ENCODE results near the gene UIMC1.

DNA sequence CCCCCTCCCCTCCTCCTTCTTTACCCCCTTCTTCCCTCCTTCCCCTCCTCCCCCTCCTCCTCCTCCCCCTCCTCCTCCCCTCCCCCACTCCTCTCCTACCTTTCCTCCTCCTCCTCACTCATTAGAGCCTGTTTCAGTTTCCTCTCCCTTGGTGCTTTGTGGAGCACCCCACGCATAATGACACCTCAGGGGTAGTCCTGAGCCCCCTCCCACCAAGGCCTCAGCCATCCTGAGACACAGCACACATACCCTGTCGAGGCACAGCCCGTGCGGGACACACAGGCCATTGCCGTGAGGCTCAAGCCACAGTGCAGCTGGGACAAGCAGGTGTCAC is 142.8 kb downstream of the UIMC1 start:
- TF ChIP-seq, protein P1, sequence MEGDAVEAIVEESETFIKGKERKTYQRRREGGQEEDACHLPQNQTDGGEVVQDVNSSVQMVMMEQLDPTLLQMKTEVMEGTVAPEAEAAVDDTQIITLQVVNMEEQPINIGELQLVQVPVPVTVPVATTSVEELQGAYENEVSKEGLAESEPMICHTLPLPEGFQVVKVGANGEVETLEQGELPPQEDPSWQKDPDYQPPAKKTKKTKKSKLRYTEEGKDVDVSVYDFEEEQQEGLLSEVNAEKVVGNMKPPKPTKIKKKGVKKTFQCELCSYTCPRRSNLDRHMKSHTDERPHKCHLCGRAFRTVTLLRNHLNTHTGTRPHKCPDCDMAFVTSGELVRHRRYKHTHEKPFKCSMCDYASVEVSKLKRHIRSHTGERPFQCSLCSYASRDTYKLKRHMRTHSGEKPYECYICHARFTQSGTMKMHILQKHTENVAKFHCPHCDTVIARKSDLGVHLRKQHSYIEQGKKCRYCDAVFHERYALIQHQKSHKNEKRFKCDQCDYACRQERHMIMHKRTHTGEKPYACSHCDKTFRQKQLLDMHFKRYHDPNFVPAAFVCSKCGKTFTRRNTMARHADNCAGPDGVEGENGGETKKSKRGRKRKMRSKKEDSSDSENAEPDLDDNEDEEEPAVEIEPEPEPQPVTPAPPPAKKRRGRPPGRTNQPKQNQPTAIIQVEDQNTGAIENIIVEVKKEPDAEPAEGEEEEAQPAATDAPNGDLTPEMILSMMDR (IDR thresholded peaks at IDR 0.05 in 2 of 3, conservative IDR thresholded peaks at IDR 0.05 in 1 of 3; ENCODE audit: borderline replicate concordance in 1 of 3, insufficient read depth in 1 of 3, low read depth in 2 of 3, low read length in 2 of 3), result no peak
- TF ChIP-seq YY1 (IDR thresholded peaks at IDR 0.05; ENCODE audit: extremely low read depth, insufficient replicate concordance, low read depth, low read length) (no peak), POLR2AphosphoS5 (IDR thresholded peaks at IDR 0.05; ENCODE audit: low read depth, low read length) (no peak), EZH2phosphoT487 (IDR thresholded peaks at IDR 0.05; ENCODE audit: borderline replicate concordance) (no peak), EZH2 (IDR thresholded peaks at IDR 0.05) (no peak)
- TF ChIP-seq, protein P2, sequence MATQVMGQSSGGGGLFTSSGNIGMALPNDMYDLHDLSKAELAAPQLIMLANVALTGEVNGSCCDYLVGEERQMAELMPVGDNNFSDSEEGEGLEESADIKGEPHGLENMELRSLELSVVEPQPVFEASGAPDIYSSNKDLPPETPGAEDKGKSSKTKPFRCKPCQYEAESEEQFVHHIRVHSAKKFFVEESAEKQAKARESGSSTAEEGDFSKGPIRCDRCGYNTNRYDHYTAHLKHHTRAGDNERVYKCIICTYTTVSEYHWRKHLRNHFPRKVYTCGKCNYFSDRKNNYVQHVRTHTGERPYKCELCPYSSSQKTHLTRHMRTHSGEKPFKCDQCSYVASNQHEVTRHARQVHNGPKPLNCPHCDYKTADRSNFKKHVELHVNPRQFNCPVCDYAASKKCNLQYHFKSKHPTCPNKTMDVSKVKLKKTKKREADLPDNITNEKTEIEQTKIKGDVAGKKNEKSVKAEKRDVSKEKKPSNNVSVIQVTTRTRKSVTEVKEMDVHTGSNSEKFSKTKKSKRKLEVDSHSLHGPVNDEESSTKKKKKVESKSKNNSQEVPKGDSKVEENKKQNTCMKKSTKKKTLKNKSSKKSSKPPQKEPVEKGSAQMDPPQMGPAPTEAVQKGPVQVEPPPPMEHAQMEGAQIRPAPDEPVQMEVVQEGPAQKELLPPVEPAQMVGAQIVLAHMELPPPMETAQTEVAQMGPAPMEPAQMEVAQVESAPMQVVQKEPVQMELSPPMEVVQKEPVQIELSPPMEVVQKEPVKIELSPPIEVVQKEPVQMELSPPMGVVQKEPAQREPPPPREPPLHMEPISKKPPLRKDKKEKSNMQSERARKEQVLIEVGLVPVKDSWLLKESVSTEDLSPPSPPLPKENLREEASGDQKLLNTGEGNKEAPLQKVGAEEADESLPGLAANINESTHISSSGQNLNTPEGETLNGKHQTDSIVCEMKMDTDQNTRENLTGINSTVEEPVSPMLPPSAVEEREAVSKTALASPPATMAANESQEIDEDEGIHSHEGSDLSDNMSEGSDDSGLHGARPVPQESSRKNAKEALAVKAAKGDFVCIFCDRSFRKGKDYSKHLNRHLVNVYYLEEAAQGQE (IDR thresholded peaks at IDR 0.05; ENCODE audit: low read depth), result no peak

Data from HCT116 (cell line).